Fibroblast of skin of left biceps (primary cell): ENCODE results near the gene ELOVL4.

ENCODE experiments used
- DNase-seq, 2 experiments: peaks; one replicate each; pipeline ENCODE4 v3.0.0-alpha.2; 2013; ENCODE audit warnings: low read depth in 2 of 2

Gene ELOVL4

DNA sequence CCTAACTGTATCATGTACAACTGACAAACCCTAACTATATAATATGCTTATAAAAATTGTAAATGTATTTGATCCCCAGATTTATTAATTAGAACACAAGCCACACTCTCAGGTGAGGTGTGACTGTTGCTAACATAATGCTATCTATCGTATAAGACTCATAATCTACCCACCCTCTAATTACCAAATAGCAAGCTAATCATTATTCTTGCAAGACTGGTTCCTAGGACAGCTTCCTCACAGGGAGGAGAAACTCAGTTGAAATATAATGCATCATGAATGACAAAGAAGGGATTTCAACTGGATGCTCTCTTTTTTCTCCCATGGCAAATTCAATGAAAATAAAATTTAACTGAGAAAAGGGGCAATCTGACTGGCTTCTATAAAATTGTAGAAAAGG, 35.4 kb downstream of the ELOVL4 start:
- no peak for DNase-seq

DNA sequence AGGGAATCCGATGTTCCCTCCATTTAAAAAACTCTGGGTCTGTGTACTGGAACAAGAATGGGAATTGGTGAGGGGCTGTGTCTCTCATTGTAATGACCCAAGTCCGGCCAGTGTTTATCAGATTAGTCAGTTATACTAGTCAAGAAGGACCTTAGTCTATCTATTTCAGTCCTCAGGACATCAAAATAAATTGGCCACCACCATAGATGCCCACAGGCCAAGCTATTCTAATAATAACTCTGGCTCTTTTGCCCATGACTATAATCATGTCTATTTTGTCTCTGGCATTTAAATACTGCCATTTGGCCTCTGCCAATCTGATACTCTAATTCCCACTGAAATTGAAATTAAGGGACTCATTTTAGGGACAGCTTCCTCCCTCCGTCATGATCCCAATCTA, 37.8 kb downstream of the ELOVL4 start:
- no peak for DNase-seq

DNA sequence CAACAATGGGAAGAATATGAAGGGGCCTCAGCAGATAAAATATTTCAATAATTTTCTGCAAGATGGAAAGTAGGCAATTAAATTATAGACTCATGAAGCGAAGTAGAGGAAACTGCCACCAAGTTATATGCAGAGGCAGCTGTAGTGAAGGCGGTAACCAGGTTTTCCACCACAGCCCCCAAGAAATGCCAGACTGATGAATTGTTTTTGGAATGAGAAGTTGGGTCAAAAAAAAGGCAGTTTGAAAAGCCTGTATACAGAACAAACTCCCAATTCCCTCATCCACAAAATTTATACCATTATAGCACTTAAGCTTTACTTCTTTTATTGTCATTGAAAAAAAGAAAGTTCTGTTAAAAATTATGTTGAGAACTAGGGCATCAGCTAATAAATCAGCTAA, 45.3 kb downstream of the ELOVL4 start:
- DNase-seq: no peak

- no peak for DNase-seq
Observed at GRCh38 chr6:79898076-79898475, 49.3 kb downstream of the ELOVL4 start.

GRCh38 chr6:79896075-79896449, 51.3 kb downstream of the ELOVL4 start:
- DNase-seq: no peak

DNA sequence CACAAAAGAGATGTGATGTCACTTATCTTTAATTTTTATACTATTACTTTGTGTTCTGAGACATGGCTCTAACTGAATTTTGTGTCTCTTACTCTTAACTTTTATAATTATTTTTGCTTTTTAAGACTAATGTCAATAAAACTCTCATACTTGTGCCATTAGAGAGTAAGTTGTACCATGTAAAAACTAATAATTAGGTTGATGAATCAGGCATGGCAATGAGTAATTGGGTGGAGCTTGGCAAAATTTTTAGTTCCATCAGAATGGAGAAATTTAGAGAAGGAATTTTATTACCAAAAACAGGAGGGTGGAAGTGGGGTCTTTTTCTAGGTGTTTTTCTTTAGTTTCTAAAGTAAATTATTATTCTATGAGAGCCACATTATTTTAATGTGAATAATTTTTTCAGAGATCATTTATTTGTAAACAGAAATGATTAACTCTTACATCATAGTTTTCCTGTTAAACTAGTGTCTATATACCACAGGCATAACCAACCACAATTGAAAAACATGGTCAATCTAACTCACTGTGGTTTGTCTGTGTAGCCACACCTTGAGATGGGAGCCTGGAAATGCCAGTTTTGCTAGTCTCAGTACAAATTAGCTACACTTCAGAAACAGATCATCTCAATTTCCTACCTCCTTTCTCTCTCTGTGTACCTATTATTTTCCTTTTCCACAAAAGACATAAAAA, 51.8 kb downstream of the ELOVL4 start:
- no peak for DNase-seq

- DNase-seq: no peak
Observed at GRCh38 chr6:79894939-79895338, 52.4 kb downstream of the ELOVL4 start.

DNA sequence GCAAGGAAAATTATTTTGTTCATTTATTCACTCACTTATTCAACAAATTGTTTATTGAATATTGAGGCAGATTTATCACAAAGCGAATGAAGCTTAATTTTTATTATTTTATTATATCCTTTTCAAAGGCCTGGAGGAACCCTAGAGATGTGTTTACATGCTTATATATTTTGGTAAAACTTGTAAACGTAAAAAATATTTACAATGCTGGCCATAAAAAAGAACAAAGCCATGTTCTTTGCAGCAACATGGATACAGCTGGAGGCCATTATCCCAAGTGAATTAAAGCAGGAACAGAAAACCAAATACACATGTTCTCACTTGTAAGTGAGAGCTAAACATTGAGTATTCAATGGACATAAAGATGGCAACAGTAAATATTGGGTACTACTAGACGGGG, 58.8 kb downstream of the ELOVL4 start:
- no peak for DNase-seq

DNA sequence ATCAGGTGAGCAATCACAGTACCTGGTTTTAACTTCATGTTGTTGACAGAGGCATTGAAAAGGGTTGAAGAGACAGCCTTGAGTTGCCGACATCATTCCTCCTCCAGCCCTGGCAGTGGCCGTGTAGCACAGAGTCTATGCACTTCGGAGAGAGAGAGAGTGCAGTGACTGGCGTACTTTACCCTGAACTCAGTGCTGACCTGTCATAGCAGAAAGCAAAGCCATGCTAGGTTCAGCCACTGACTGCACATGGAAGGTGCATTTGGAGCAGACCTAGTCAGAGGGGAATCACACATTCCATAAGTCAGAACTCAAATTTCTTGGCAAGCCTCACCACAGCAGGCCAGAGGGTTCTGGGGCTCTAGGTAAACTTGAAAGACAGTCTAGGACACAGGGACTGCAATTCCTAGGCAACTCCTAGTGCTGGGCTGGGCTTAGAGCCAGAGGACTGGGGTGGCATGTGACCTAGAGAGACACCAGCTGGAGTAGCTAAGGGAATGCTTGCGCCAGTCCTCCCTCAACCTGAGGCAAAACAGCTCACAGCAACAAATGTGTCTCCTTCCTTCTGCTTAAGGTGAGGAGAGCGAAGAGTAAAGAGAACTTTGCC, 69.1 kb downstream of the ELOVL4 start:
- no peak for DNase-seq

DNA sequence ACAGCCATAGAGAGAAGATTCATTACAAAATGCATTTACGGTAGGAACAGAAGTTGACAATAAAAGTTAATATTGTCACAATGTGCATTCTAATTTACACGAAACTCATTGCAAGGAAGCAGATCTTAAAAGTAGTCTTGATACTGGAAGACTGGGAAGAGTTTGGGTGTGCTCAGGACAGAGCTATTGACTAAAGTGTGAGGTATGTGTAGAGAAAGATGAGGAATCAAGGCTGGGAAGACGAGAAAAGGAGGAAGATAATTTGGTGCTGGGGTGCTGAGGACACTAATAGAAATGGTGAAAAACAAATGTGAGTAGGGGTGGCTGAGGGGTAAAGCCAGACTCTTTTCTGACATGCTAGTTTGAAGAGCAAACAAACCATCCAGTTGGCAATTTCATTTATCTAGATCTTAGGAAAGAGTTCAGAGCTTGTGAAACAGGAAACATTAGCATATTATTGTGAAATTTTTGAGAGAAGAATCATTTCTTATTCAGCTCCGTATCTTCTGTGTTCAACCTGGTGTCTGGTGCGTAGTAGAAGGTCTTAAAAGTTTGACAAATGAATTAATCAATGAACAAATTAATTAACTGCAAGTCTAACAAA, 72.7 kb downstream of the ELOVL4 start:
- DNase-seq: no peak

DNA sequence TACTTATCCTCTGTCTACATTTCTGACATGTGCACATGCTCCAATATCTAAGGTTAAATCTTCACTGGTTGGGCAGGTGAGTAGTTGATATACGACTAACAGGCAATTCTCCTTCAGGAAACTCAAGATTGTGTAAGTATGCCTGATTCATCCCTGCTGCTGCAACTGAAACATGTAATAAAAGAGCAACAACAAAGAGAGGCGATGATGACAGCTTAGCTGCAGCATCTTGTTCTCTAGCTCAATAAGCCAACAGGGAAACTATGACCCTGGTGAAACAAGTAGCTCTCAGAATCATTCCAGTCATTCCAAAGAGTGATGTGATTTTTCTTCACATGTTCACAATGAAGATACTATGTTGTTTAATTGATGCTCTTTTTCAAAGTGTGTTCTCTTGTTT, 74.4 kb downstream of the ELOVL4 start:
- DNase-seq: peak; percentile 40 to 45

DNA sequence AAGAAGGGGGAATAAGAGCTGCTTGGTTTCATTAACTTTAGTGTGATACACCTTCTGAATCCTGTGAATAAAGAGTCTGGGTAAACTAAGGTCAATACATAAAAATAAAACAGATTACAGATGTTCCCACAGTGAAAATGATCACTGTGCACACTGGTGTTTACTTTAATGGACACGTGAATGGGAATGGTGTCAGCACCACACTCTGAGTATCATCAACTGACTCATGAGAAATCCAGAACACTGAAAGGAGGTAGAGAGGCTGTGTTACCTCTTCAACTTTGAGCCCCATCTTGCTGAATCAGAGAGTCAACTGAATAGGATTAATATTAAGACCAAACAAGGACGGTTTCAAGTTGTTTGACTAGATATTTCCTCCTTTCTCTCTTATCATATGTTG, 75.0 kb downstream of the ELOVL4 start:
- DNase-seq: no peak

DNA sequence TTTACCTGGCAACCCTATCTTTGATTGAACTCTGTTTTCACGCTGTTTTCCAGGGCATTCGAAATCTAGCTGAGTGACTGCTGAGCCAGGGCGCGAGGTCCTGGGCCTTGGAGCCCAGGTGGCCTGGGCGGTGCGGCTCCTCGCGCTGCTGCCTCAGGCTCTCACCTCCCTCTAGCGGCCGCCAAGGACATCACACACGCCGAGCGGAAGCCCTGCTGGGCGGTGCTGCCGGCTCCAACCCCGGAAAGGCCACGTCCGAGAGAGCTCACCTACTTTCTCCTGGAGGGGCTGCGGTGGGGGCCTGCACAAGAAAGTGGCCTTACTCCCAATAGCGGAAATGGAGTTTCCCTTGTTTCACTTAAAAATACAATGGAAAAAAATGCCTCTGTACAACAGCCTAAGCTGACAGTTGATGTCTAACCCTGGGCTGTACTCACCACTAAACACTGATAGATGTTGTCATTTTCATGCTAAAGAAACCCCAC, 77.7 kb downstream of the ELOVL4 start:
- peak; percentile 13 to 20 for DNase-seq

DNA sequence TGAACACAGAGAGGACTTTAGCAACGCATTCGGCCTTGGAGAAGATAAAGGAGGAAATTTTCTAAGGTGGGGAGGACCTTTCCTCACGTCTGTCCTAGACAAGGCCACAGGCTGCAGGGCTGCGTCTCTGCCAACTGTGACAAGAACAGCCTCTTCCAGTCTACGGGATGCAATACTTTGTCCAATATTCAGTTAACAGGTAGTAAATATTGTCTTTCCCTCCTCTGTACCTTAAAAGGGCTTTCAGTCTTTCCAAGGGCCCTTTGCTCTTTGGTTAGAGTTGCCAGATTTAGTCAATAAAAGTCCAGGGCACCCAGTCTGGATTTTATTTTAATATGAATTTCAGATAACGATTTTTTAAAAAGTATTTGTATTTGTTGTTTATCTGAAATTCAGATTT, 78.2 kb downstream of the ELOVL4 start:
- DNase-seq: no peak

DNA sequence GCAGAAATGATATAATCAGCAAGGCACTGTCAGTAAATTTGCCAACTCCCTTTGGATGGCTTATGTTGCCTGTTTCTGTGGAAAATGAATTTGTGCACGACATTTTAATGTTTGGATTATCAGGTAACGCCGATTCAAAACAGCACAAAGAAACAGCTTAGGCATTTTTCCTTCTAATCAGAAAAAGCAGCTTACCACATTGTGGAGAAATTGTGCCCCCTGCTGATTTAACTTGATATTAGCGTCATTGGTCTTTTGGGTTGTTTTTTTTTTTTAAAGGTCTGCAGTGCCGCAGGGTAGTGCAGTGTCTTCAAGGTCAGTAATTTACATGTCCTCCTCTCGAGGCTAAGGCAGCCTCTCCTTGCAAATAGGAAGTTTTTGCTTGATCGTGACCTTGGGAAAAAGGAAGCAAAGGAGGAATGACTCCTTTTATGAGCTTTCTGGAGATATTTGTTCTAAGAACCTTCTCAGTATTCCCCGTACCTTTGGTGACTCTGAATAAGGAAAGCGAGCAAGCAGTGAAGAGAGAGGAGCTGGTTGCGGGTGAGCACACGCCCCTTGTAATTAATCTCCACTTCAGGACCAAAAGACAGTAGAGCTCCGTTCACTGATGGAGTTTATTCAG, 79.1 kb downstream of the ELOVL4 start:
- DNase-seq: peak; percentile 34 to 37
